Activated T-cell treated with anti-CD3 and anti-CD28 coated beads for 1 hour (primary cell): Measurements from ENCODE around the gene RFT1.
A peak's percentile ranks its signal among the peaks of the same experiment; 100 is the strongest.

ENCODE experiments used
- DNase-seq: peaks from one replicate; pipeline ENCODE4 v3.0.0-alpha.2; 2020; ENCODE audit warnings: low read depth

The RFT1 gene

DNA sequence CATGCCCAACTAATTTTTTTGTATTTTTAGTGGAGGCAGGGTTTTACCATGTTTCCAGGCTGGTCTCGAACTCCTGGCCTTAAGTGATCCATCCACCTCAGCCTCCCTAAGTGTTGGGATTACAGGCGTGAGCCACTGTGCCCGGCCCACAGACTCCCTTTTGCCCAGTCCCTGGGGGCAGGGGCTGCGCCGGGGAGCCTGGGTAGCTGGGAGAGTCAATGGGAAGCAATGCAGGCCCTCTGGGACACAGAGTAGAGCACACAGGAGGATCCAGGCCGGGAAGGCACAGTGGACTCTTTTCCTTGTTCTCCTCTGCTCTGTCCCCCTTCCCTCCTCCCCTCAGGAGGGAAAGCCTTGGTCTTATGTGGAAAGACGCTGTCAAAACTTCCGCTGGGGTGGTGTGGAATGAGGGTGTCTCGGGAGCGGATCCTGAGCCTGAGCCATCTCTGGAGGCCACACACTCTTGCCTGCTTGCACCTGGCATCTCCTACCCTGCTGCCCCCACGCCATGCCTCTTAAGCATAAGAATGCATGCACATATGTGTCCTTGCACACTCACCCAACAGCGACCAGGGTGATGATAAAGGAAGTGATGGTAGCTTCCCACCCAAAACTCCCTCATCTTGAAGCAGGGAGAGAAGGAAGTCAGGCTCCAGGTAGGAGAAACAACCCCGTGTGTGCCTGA lies 18.9 kb upstream of the RFT1 start:
- no peak for DNase-seq

DNA sequence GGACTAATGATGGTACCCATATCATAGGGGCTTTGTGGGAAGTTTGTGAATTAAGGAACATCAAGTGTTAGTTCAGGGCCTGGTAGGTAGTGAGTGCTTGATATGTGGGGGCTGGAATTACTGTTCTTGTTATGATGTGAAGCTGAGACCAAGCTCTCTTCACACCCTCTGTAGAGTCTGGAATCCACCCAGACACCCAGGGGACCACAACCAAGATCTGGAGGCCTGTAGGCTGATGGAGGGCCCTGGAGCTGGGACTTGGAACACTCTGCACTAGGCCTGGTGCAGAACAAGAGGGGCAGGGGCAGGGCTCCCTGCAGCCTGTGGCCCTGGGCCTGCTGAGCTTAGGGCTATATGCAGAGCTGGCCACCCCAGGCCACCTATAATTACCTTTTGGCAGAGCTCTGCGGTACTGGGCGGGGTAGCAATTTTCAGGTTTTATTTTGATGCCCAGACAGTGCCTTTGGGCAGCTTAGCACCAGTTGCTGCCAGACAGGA lies 17.7 kb upstream of the RFT1 start:
- no peak for DNase-seq

GRCh38 chr3:53147151-53147902 lies 17.1 kb upstream of the RFT1 start:
- no peak for DNase-seq

- no peak for DNase-seq
Observed at GRCh38 chr3:53146319-53146891, 16.2 kb upstream of the RFT1 start.

- no peak for DNase-seq
Observed at GRCh38 chr3:53145713-53146080, 15.5 kb upstream of the RFT1 start.

DNA sequence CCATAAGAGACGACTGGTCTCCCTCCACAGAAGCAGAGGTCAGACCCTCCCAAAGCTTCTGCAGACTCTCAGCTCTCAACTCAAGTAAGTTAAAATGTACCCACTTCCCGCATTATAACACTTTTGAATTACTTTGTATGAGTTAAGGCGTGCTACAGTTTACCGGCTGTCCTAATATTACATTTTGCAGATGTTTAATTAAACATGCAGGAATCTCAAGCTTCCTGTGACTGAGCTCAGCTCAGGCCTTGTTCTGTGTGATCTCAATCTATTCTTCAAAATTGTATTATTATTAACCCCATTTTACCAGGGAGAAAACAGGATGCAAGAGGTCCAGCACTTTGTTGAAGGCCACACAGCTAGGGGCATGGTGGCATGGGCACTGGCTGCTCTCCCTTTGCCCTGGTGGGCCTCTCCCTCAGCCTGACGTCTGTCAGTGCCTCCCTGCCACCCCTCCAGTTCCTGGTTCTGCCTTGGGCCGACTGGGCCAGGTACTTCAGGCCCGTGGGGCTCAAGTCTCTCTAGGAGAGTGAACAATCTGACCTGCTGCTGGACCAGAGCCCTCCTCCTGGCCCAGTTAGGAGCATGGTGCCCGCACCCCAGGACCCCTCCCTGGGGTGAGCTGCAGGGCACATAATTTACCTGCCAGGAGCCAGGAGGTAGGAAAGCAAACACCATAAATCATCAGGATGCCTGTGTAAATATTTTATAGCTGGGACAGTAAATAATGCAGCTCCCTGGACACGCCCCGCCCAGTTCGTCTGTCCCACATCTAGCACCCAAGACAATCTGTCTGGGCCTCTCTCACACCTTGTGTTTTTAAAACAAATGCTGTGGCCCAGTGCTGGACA lies 14.9 kb upstream of the RFT1 start:
- DNase-seq = no peak

GRCh38 chr3:53144446-53144845 lies 14.2 kb upstream of the RFT1 start:
- DNase-seq = no peak

- no peak for DNase-seq
Observed at GRCh38 chr3:53142986-53143385, 12.8 kb upstream of the RFT1 start.

DNA sequence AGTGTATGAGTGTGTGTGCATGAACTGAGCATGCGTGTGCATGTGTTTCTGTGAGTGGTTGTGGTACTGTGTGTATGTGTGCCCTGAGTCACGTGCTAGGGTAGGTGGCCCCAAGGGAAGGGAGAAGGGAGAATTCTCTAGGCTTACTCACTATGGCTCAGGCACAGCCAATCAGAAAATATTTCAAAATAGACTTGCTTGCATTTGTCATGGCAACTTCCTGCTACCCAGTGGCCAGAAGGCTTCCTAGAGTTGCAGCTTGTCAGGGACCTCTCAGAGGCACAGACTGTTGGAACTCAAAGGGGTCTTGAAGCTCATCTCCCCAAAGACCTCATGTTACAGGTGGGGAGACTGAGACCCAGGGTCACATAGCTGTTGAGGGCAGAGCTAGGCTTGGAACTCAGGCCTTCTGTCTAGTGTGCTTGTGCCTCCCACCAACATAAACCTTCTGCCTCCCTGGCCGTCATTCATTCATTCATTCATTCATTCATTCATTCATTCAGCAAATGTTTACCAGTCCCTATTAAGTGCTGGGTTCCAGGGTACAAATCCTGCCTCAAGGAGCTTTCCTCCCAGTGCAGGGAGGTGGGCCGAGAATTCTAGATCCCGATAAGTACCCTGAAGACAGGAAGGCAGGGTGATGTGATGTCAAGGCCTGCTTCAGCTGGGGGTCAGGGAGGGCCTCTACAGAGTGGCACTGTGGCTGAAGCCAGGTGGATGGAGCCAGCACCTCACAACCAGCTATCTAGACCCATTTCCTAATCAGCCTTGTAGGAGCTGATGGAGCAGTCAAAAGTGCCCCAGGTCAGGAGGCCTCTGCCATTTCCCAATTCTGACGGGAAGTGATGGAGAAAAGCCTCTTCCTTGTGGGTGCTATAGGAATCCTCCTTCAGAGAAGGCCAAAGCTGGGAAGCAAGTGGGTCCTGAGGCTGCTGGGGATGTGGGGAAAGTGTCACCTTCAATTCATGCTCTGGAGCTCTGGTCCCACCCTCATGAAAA lies 10.9 kb upstream of the RFT1 start:
- DNase-seq = no peak

DNA sequence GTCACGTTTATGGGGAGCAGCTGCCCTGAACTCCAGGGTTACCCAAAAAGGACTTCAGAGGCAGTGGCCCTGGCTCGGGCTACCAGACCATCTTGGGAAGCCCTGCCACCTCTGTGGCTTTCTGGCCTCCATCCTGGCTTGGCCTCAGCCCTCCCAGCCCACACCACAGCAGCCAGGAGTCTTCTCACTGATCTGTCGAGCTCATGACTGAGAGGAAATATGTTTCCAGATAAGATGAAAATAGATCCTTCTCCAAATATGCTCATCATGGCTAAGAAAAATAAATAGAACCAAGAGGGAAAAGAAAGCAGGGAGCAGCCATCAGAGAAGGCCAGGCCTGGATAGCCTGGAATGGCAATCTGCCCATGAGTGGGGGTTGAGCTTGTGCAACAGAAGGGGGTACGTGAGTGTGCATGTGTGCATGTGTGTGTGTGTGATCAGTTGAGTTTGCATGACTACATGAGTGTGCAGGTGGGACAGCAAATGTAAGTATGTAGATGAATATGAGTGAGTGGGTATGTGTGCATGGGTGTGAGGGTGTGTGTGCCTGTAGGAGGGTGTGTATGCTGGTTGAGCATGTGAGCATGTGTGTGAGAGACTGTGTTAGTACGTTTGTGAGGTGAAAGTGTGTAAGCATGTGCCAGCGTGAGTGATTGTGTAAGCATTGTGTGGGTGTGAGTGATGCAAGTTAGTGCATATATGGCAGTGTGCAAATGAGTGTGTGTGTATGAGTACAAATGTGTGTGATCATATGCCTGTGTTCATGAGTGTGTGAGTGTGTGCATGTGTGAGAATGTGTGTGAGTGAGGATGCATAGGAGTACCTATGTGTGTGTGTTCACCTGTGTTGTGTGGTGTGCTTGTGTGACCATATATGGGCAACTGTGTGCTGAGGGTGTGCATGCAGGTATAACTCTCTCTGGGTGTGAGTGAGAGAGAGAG lies 9.9 kb upstream of the RFT1 start:
- DNase-seq = no peak

- no peak for DNase-seq
Observed at GRCh38 chr3:53137835-53138446, 7.7 kb upstream of the RFT1 start.

- no peak for DNase-seq
Observed at GRCh38 chr3:53137221-53137620, 7.0 kb upstream of the RFT1 start.

- DNase-seq = peak; percentile 39
Observed at GRCh38 chr3:53134631-53135232, 4.5 kb upstream of the RFT1 start.

- DNase-seq = no peak
Observed at GRCh38 chr3:53132347-53132746, 2.1 kb upstream of the RFT1 start.

GRCh38 chr3:53131096-53131495 lies 861 bp upstream of the RFT1 start:
- DNase-seq = no peak

- no peak for DNase-seq
Observed at GRCh38 chr3:53129344-53129743, 891 bp downstream of the RFT1 start.

GRCh38 chr3:53126601-53127000 lies 3.6 kb downstream of the RFT1 start:
- DNase-seq = no peak

DNA sequence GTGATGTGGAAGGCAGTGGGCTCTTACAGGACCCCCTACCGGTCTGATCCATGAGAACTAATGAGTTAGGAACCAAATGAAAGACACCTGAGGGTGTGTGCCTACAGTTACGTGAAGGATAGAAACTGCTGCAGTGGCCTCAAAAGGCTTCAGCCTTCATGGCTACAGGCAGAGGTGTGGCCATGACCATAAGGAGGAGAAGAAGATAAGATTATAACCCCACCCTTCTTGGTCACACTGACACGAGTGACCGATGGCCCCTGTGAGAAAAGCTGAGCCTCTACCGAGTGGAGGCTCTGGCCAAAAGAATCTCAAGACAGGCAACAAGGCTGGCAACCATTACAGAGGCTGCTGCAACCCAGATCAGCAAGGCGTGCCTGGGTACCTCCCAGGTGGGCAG lies 6.3 kb downstream of the RFT1 start:
- DNase-seq = no peak

GRCh38 chr3:53123510-53123909 lies 6.7 kb downstream of the RFT1 start:
- DNase-seq = no peak
